Ishikawa (cell line): ENCODE data around the gene CACNA2D4.

Source experiments
- CEBPB ChIP-seq: IDR thresholded peaks from 2 replicates; pipeline ENCODE4 v1.6.1; 2012
- EGR1 ChIP-seq: IDR thresholded peaks from 2 replicates; pipeline ENCODE4 v1.6.1; 2012
- EP300 ChIP-seq: IDR thresholded peaks from 2 replicates; pipeline ENCODE4 v1.6.1; 2012; ENCODE audit warnings: borderline replicate concordance
- FOXM1 ChIP-seq: IDR thresholded peaks from 2 replicates; pipeline ENCODE4 v1.6.1; 2012; ENCODE audit warnings: low read depth, borderline replicate concordance
- MAX ChIP-seq: IDR thresholded peaks from 2 replicates; pipeline ENCODE4 v1.6.1; 2012
- NFIC ChIP-seq: IDR thresholded peaks from 2 replicates; pipeline ENCODE4 v1.6.1; 2012
- RAD21 ChIP-seq: IDR thresholded peaks from 2 replicates; pipeline ENCODE4 v1.6.1; 2012; ENCODE audit warnings: low read depth
- TAF1 ChIP-seq: IDR thresholded peaks from 2 replicates; pipeline ENCODE4 v1.6.1; 2012; ENCODE audit warnings: low read depth, mild to moderate bottlenecking
- TEAD4 ChIP-seq: IDR thresholded peaks from 2 replicates; pipeline ENCODE4 v1.6.1; 2012
- YY1 ChIP-seq: IDR thresholded peaks from 2 replicates; pipeline ENCODE4 v1.6.1; 2012; ENCODE audit warnings: low read depth
- ZBTB7A ChIP-seq: IDR thresholded peaks from 2 replicates; pipeline ENCODE4 v1.6.1; 2012; ENCODE audit warnings: low read depth
- TF ChIP-seq, protein P1 (sequence below): IDR thresholded peaks from 2 replicates; pipeline ENCODE4 v1.6.1; 2012; ENCODE audit warnings: low read depth, mild to moderate bottlenecking
- TF ChIP-seq, protein P2 (sequence below): IDR thresholded peaks from 2 replicates; pipeline ENCODE4 v1.6.1; 2012

DNA sequence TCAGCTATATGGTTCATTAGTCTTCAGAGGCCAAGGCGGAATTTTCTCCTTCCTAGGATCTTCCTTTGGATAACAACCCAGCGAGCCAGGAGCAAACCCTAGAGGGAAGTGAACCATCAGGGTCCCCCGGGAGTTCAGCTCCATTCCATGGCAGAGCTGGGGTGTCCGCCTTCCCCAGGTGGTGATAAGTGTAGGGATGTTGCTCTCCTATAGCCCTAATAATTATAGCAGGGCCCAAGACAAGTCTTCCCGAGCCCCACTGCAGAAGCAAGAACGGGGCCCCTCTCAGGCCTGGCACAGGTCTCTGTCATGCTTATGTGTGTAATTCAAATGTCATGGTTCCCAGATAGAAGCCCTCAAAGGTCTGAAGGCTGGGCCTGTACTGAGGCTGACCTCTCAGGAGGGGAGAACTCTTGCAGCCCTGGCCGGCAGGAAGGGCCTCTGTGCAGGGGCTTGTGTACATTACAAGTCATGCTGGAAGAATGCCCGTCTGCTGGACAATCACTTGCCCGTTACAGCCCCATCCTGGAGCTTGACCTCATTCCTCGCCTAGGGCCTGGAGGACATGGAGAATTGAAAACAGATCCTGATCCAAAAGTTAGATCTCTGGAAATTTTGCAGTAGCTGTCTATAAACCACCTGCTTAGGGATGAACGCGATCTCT, 80.8 kb downstream of the CACNA2D4 start:
- TF ChIP-seq ZBTB7A, result no peak
- TF ChIP-seq EP300, result no peak
- no peak for TF ChIP-seq FOXM1
- TF ChIP-seq RAD21, result no peak
- no peak for TF ChIP-seq TAF1
- TF ChIP-seq, protein P1, sequence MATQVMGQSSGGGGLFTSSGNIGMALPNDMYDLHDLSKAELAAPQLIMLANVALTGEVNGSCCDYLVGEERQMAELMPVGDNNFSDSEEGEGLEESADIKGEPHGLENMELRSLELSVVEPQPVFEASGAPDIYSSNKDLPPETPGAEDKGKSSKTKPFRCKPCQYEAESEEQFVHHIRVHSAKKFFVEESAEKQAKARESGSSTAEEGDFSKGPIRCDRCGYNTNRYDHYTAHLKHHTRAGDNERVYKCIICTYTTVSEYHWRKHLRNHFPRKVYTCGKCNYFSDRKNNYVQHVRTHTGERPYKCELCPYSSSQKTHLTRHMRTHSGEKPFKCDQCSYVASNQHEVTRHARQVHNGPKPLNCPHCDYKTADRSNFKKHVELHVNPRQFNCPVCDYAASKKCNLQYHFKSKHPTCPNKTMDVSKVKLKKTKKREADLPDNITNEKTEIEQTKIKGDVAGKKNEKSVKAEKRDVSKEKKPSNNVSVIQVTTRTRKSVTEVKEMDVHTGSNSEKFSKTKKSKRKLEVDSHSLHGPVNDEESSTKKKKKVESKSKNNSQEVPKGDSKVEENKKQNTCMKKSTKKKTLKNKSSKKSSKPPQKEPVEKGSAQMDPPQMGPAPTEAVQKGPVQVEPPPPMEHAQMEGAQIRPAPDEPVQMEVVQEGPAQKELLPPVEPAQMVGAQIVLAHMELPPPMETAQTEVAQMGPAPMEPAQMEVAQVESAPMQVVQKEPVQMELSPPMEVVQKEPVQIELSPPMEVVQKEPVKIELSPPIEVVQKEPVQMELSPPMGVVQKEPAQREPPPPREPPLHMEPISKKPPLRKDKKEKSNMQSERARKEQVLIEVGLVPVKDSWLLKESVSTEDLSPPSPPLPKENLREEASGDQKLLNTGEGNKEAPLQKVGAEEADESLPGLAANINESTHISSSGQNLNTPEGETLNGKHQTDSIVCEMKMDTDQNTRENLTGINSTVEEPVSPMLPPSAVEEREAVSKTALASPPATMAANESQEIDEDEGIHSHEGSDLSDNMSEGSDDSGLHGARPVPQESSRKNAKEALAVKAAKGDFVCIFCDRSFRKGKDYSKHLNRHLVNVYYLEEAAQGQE, result no peak
- no peak for TF ChIP-seq YY1
- TF ChIP-seq EGR1, result no peak
- no peak for TF ChIP-seq NFIC
- no peak for TF ChIP-seq MAX
- TF ChIP-seq CEBPB, result no peak
- TF ChIP-seq, protein P2, sequence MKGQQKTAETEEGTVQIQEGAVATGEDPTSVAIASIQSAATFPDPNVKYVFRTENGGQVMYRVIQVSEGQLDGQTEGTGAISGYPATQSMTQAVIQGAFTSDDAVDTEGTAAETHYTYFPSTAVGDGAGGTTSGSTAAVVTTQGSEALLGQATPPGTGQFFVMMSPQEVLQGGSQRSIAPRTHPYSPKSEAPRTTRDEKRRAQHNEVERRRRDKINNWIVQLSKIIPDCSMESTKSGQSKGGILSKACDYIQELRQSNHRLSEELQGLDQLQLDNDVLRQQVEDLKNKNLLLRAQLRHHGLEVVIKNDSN, result no peak
- no peak for TF ChIP-seq TEAD4
